ENCODE results near the gene CHAD. TPM values are rescaled to one million over a fixed set of nuclear protein-coding genes. Genes with fewer than 3 reads are reported as not detected.
"Not testable (repeated sequence)": the region's sequence is repeated elsewhere in the genome, so short reads cannot be mapped to it uniquely, and the experiment has no call there.

The CHAD gene
- total RNA-seq, 1 experiment from 2014 or later = not detected

- not testable (repeated sequence) for DNase-seq (ENCODE audit: low read depth)
Measured at GRCh38 chr17:50428126-50428525, 40.6 kb downstream of the CHAD start.

DNA sequence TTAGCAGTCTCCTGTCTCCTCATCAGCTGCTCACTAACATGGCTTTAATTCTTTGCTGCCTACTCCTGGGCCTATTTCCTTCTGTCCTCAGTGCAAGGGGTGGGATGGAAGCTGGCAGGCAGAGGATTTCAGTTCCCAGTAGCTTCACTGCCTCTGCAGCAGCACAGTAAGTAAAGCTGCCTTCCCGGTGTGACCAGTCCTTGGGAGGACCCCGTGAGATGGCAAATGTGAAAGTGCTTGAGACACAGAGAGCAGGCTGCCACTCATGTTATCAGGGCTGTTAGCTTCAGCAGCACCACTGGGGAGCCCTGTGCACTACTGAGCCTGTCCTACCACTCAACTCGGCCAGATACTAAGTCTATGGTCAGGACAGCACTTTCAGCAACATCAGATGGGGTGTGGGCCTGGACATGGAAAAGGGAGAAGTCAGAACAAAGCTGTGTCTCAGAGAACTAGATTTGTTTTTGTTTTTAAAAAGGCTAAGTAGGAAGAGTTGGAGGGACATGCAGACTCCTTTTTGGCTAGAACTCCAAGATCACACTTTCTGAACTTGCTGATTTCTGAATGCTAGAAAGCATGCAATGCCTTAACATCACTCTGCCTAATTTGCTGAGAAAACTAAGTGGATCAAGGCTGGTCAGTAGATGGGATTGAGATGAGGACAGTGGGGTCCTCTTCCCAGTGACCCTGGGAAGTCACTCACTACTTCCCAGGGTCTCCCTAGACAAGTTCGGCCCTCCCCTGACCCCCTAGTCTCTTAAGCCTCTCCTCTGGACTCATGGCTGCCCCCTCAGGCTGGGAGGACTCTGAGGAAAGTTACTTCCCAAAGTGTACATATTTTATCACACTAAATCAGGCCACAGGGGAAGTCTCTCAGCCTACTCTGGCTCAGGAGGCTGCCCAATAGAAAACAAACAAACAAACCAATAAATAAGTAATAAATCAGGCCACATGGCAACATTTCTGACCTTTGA lies 41.6 kb downstream of the CHAD start:
- peak; percentile 47 for DNase-seq (ENCODE audit: low read depth)

- no peak for DNase-seq (ENCODE audit: low read depth)
Measured at GRCh38 chr17:50426472-50426782, 42.3 kb downstream of the CHAD start.

DNA sequence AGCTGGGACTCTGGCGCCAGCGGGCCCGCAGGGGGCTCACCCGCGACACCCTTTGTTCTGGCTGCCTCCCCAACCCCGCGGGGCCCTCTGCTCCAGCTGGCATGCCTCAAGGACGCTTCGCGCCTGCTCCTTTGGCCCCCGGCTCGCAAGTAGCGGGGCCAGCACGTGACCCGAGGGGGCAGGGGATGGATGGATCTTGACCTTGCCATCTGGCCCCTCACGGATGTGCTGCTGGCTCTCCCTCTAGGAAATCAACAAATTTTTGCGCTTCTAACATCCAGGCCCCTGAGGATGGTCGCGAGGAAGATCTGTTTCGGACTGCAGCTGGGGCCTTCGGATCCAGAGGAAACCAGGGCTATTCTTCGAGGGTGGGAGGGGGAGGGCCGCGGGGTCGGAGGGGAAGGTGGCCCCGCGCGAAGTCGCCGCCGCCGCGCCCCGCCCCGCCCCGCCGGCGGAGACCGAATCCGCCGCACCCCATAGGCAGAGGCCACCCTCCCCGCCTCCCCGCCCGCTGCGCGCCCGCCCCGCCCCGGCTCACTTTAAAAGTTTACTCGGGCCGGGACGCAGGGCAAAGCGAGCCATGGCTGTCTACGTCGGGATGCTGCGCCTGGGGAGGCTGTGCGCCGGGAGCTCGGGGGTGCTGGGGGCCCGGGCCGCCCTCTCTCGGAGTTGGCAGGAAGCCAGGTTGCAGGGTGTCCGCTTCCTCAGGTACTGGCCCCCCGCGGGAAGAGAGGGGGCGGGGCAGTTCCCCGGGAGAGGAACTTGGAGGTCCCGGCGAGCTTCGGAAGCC lies 42.8 kb downstream of the CHAD start, which contains the start of gene ACSF2:
Gene ACSF2 (plus strand): TSS at position 537 of the 790 bp plus-strand sequence. CDS start 44 bp downstream, at position 581.
- DNase-seq (ENCODE audit: low read depth) = peak; percentile 62

DNA sequence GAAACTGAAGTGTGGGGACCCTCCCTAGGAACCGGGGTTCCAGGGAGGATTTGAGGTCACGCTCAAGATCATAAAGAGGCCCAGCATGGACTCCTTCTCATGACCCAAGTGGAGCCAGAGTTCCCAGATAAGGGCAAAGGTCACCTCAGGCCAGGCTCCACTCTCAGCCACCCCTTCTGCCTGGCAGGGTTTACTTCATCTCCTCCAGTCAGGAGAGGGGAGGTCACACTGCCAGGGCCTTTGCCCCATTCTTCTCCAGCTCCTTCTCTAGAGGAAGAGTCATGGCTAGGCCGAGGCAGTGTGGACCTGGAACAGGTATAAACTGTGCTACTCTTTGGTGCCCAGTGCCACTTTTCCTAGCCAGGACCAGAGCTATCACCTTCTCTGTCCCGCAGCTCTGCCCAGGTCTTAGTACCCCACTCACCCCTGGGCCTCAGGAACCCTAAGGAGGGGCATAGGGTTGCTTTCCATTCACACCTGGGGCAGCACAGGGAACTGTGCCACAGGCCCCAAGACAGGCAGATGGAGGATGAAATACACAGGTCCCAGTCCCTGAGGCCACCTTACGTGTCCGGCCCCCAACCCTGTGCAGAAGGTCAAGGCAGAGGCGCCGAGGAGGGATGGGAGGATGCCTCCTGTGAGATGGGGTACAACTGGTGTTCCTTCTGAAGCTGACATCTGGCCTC lies 43.5 kb downstream of the CHAD start:
- DNase-seq (ENCODE audit: low read depth) = no peak

DNA sequence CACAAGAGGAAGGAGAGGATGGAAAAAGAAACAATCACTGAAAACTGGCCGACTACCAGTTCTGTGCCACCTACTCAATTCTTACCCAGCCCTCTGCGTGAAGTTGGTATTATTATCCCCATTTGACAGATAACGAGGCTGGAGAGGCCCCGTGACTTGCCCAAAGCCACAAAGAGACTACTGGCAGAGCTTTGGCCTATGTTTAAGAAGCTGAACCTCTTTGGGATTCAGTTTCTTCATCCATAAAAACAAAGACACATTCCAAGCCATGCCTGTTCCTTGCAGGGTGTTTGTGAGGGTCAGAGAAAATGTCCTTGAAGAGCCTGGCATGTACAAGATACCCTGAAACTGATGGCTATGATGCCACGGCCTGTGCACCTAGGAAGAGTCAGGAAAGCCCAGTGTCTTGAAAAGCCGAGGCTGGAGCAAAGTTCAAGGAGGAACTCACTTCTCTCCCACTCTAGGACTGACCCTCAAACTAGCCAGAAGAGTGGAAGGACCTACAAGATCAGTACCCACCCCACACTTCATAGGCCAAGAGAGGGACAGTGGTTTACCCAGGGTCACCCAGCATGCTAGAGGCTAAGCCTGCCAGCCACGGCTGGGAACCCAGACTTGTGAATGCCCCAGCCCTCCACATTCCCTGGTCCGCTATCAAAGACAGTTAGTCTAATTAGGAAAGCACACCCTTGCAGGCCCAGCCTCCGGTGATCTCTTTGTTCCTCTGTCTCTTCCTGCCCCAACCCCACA lies 44.3 kb downstream of the CHAD start:
- DNase-seq (ENCODE audit: low read depth) = no peak

DNA sequence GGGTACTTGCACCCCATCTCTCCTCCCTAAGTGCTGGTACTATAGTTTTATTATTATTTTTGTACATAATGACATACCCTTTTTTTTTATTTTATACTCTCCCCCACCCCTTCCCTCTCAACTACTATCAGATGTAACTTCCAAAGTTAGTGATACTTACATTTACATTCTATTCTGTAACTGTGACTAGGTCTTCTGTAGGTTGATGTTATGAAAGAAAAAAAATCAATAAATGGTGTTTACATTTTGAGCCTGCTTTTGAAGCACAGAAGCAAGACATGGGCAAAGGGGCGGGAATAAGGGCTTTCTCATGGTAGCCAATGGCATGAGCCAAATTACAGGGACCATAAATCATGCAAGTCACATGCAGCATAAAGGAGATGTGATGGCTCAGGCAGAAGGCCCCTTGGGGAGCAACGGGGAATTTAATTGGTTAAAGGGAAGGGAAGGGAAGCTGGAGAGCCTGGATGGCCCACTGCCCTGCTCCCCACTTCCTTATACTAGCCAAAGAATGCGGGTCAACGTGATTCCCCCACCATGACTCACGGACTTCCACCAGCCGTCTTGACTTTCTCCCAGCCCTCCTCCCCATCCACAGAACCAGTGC lies 45.0 kb downstream of the CHAD start:
- DNase-seq (ENCODE audit: low read depth) = peak; percentile 90

GRCh38 chr17:50422738-50423137 lies 45.9 kb downstream of the CHAD start:
- no peak for DNase-seq (ENCODE audit: low read depth)

GRCh38 chr17:50421308-50422051 lies 47.2 kb downstream of the CHAD start:
- peak; percentile 22 for DNase-seq (ENCODE audit: low read depth)

DNA sequence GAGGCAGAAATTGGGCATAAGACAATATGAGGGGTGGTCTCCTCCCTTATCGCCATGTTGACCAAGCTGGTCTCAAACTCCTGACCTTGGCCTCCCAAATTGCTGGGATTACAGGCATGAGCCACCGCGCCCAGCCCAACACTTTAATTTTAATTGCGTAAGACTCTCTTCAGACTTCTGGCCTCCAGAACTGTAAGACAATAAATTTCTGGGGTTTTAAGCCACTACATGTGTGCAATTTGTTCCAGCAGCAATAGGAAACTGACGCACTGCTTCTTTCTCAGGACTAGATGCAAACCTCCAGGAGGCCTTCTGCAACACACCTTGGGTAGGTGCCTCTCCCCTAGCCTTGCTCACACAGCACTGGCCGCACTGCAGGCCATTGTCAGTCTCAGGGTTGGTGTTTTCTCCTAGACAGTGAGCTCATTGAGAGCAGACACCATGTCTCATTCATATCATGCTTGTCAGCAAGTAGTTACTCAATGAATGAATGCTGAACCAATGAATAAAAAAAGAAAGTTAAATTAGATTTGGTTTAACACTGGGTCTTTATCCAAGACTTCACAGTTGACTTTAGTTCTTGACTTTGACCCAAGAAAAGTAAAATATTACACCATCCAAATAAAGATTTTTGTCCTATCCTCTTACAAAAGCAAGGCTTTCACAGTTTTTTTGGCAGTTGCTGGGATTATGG lies 48.1 kb downstream of the CHAD start:
- DNase-seq (ENCODE audit: low read depth) = peak; percentile 9

DNA sequence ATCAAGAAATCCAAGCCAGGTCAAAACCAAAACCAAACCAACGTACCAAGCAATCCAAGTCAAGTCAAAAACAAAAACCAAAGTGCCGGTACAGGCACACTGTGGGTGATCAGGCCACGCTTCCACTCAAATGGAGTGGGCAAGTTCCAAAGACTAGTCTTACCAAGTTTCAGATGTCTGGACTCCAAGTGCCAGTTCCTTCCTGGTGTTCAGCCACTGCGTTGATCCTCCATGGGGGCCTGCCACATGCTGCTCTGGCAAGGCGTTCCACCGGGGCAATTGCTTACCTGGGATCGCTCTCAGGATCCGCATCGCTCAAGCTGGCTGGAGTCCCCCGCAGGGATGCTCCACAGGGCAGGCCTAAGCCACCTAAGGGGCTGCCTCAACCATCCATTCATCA lies 49.1 kb downstream of the CHAD start:
- DNase-seq (ENCODE audit: low read depth) = not testable (repeated sequence)

- DNase-seq (ENCODE audit: low read depth) = no peak
Measured at GRCh38 chr17:50414808-50415207, 53.9 kb downstream of the CHAD start.

Other genes starting within 250 kb of the CHAD start
- gene TMEM92, start 194.4 kb downstream of the CHAD start, total RNA-seq (2014; rRNA removed; shearing (Covaris generic)) = 0.29 TPM in 1 of 2 replicates, not detected in the other
- gene XYLT2, start 122.8 kb downstream of the CHAD start, total RNA-seq (2014; rRNA removed; shearing (Covaris generic)) = 12.4 and 15.2 TPM in 2 replicates
- gene MRPL27, start 95.7 kb downstream of the CHAD start, total RNA-seq (2014; rRNA removed; shearing (Covaris generic)) = 75.2 and 120 TPM in 2 replicates
- 10.6 and 14.3 TPM in 2 replicates for gene EME1, start 95.7 kb downstream of the CHAD start, total RNA-seq (2014; rRNA removed; shearing (Covaris generic))
- gene LRRC59, start 71.4 kb downstream of the CHAD start, total RNA-seq (2014; rRNA removed; shearing (Covaris generic)) = 141 and 143 TPM in 2 replicates
- gene ACSF2, start 42.7 kb downstream of the CHAD start, total RNA-seq (2014; rRNA removed; shearing (Covaris generic)) = 19.4 and 20.4 TPM in 2 replicates
- 10.0 and 11.1 TPM in 2 replicates for gene RSAD1, start 10.0 kb upstream of the CHAD start, total RNA-seq (2014; rRNA removed; shearing (Covaris generic))
- gene MYCBPAP, start 39.6 kb upstream of the CHAD start, total RNA-seq (2014; rRNA removed; shearing (Covaris generic)) = 0.29 TPM in 1 of 2 replicates, not detected in the other
- not detected in 2 replicates for gene EPN3, start 63.9 kb upstream of the CHAD start, total RNA-seq (2014; rRNA removed; shearing (Covaris generic))
- 15.5 and 20.5 TPM in 2 replicates for gene SPATA20, start 78.3 kb upstream of the CHAD start, total RNA-seq (2014; rRNA removed; shearing (Covaris generic))
- gene CACNA1G, start 91.8 kb upstream of the CHAD start, total RNA-seq (2014; rRNA removed; shearing (Covaris generic)) = under 0.01 and 0.12 TPM in 2 replicates
- gene ABCC3, start 166.0 kb upstream of the CHAD start, total RNA-seq (2014; rRNA removed; shearing (Covaris generic)) = 23.1 and 28.4 TPM in 2 replicates
- gene ANKRD40, start 239.0 kb upstream of the CHAD start, total RNA-seq (2014; rRNA removed; shearing (Covaris generic)) = 26.0 and 30.0 TPM in 2 replicates